Activated B cell treated with CpG ODN at 0.5 μM for 24 hours (primary cell): Measurements from ENCODE around the gene VSX2. TPM values are rescaled to one million over a fixed set of nuclear protein-coding genes. Genes with fewer than 3 reads are reported as not detected.

ENCODE experiments used
- ATAC-seq: fragments of 200-7000 bp; cut with Tn5 transposase; one replicate; pipeline ENCODE4 v1.10.0; 2021; ENCODE audit warnings: low read depth, mild to moderate bottlenecking, moderate library complexity
- CTCF ChIA-PET: fragments of 350-600 bp; sonication (Branson Sonifier 250); formaldehyde crosslinking; loops from one replicate; lab custom pipeline; 2021; ENCODE audit warnings: antibody characterized with exemption; lab: Charles Lee
- POLR2A ChIA-PET: fragments of 350-600 bp; sonication (Branson Sonifier 250); formaldehyde crosslinking; loops from one replicate; lab custom pipeline; 2021; ENCODE audit warnings: antibody characterized with exemption; lab: Charles Lee
- DNase-seq: peaks from one replicate; pipeline ENCODE4 v3.0.0; 2022
- H3K27ac Mint-ChIP-seq: one replicate; pipeline ENCODE4 v1.8.0; 2020; ENCODE audit warnings: mixed read lengths
- H3K27me3 Mint-ChIP-seq: one replicate; pipeline ENCODE4 v1.8.0; 2021; ENCODE audit warnings: mixed read lengths
- H3K36me3 Mint-ChIP-seq: one replicate; pipeline ENCODE4 v1.8.0; 2021; ENCODE audit warnings: low read depth, mixed read lengths
- H3K4me1 Mint-ChIP-seq: one replicate; pipeline ENCODE4 v1.8.0; 2021; ENCODE audit warnings: mixed read lengths
- H3K4me3 Mint-ChIP-seq: one replicate; pipeline ENCODE4 v1.8.0; 2020; ENCODE audit warnings: mild to moderate bottlenecking, mixed read lengths
- H3K9me3 Mint-ChIP-seq: one replicate; pipeline ENCODE4 v1.8.0; 2020; ENCODE audit warnings: mixed read lengths
- intact Hi-C: fragments of 100-400 bp; cut with micrococcal nuclease; formaldehyde crosslinking; loops from one replicate; pipeline ENCODE4 v1.15.1; 2024
- total RNA-seq: library from RNA; stranded (reverse); gene quantifications from 2 replicates; pipeline ENCODE4 v1.2.3, GENCODE V29; 2022
- TF ChIP-seq, protein P1 (sequence below): fragments of 200-600 bp; IDR thresholded peaks from one replicate; pipeline ENCODE4 v1.8.0; 2022; ENCODE audit warnings: antibody characterized with exemption, mild to moderate bottlenecking

VSX2 gene
- total RNA-seq, 1 donor from 2014 or later = not detected

- no peaks in the 10 kb centered on the region for H3K9me3 Mint-ChIP-seq
- intact Hi-C loops = loop anchor here (1.0 to 10.0 kb wide), 6 partner anchors 46 to 992 kb away; partner anchors contain the start of genes DLST, ISCA2, NPC2 and YLPM1
- TF ChIP-seq, protein P1, sequence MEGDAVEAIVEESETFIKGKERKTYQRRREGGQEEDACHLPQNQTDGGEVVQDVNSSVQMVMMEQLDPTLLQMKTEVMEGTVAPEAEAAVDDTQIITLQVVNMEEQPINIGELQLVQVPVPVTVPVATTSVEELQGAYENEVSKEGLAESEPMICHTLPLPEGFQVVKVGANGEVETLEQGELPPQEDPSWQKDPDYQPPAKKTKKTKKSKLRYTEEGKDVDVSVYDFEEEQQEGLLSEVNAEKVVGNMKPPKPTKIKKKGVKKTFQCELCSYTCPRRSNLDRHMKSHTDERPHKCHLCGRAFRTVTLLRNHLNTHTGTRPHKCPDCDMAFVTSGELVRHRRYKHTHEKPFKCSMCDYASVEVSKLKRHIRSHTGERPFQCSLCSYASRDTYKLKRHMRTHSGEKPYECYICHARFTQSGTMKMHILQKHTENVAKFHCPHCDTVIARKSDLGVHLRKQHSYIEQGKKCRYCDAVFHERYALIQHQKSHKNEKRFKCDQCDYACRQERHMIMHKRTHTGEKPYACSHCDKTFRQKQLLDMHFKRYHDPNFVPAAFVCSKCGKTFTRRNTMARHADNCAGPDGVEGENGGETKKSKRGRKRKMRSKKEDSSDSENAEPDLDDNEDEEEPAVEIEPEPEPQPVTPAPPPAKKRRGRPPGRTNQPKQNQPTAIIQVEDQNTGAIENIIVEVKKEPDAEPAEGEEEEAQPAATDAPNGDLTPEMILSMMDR = no peak
- H3K36me3 Mint-ChIP-seq = peaks cover 23% of the 10 kb centered on the region
- H3K4me3 Mint-ChIP-seq = peak within 1 kb of the TSS; percentile 96
- DNase-seq = peak; percentile 84
- no peaks in the 10 kb centered on the region for H3K27me3 Mint-ChIP-seq
- ChIA-PET CTCF (interaction anchor here (0.5 to 1.7 kb wide), 4 partner anchors 80 to 309 kb away, joined by 3 to 4 read pairs (median 3); partner anchors contain the start of genes ISCA2, LTBP2 and NPC2), POLR2A (interaction anchor here (0.5 to 1.0 kb wide), 4 partner anchors 12 to 1245 kb away, joined by 3 to 5 read pairs (median 3); partner anchors contain the start of genes ISCA2, NPC2 and RBM25)
- peak; percentile 97 for ATAC-seq
- H3K4me1 Mint-ChIP-seq = peaks cover 26% of the 10 kb centered on the region
- H3K27ac Mint-ChIP-seq = peak within 1 kb of the TSS; percentile 94
Measured at GRCh38 chr14:74302634-74303569, 63.7 kb downstream of the VSX2 start, which contains the start of gene ABCD4. ABCD4 (minus strand) TSS chr14:74302934; CDS start chr14:74302912, 22 bp downstream.

DNA sequence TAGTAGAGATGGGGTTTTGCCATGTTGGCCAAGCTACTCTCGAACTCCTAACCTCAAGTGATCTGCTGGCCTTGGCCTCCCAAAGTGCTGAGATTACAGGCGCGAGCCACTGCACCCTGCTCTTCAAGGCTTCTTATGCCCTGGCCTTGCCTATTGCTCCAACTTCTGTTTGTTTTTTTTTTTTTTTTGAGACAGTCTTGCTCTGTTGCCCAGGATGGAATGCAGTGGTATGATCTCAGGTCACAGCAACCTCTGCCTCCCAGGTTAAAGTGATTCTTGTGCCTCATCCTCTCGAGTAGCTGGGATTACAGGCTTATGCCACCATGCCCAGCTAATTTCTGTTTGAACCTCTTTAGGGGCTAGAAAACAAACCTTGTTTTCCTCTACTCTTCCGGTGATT lies 69.4 kb downstream of the VSX2 start:
- no peak overlapping the region for H3K4me3 Mint-ChIP-seq
- intact Hi-C loops = loop anchor here (10.0 kb wide), 1 partner anchor 986 kb away; no protein-coding TSS in a partner anchor
- no peaks in the 10 kb centered on the region for H3K36me3 Mint-ChIP-seq
- ChIA-PET POLR2A (no interaction called here), CTCF (no interaction called here)
- H3K27ac Mint-ChIP-seq = no peak overlapping the region
- TF ChIP-seq, protein P1 = no peak
- ATAC-seq = no peak
- H3K27me3 Mint-ChIP-seq = no peaks in the 10 kb centered on the region
- DNase-seq = no peak
- no peaks in the 10 kb centered on the region for H3K4me1 Mint-ChIP-seq
- no peaks in the 10 kb centered on the region for H3K9me3 Mint-ChIP-seq

DNA sequence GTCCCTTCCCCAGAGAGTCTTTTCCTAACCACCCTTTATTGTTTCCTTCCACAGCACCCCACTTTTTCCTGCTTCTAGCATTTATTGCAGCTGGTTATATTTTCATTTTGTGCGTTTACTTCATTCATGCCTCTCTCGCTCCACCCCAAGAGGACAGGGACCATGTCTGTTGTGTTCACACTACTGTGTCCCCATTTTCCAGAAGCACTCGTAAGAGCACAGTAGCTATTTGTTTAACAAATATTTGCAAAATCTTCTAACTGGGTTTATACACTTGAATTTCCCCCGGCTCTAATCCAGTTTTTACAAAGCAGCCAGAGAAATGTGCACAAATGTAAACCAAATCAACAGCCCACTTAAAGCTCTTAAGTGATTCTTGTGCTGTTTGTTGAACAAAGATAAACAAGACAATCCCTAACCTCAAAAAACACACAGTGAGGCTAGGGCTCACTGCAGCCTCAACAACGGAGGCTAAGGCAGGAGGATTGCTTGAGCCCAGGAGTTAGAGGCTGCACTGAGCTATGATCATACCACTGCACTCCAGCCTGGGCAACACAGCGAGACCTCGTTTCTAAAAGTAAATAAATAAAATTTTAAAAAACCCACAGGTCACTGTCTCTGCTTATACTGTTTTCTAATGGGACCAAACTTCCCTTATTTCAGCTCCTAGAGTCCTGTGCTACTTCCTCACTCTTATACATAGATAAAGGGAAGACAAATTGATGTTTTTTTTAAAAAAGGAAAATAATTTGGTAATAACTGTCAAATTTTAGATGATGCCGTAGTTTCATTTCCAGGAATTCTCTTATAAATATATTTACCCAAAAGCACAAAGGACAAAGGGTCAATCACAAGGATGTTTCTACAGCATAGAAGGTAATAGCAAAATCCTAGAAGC lies 70.1 kb downstream of the VSX2 start:
- Mint-ChIP-seq H3K4me1 (no peaks in the 10 kb centered on the region), H3K27me3 (no peaks in the 10 kb centered on the region), H3K9me3 (no peaks in the 10 kb centered on the region), H3K4me3 (no peak overlapping the region), H3K27ac (no peak overlapping the region), H3K36me3 (no peaks in the 10 kb centered on the region)
- no peak for DNase-seq
- ATAC-seq = no peak
- POLR2A ChIA-PET = no interaction called here
- TF ChIP-seq, protein P1 = no peak
- CTCF ChIA-PET = no interaction called here
- intact Hi-C loops = loop anchor here (10.0 kb wide), 1 partner anchor 985 kb away; no protein-coding TSS in a partner anchor

DNA sequence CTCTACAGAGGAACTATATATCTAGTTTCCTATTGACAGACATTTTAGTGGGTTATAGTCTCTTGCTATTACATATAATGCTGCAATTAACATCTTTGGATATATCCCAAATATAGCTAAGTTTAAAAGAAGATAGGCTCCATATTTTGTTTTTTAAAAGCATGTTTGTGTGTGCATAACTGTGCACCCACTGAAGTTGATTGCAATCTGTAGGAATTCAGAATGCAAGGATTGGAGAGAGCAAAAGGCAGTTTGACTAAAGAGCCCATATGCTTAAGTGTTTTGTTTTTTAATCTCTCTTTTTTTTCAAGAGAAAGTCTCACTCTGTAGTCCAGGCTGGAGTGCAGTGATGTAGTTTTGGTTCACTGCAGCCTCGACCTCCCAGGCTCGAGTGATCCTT lies 72.9 kb downstream of the VSX2 start:
- Mint-ChIP-seq H3K4me3 (no peak overlapping the region), H3K27ac (no peak overlapping the region), H3K27me3 (peaks cover 2% of the 10 kb centered on the region), H3K4me1 (no peaks in the 10 kb centered on the region), H3K9me3 (no peaks in the 10 kb centered on the region), H3K36me3 (no peaks in the 10 kb centered on the region)
- ATAC-seq (no peak), DNase-seq (no peak)
- intact Hi-C loops = no loop called here
- ChIA-PET CTCF (no interaction called here), POLR2A (no interaction called here)
- TF ChIP-seq, protein P1 = no peak

Other genes starting within 250 kb of the VSX2 start
- 9.3 and 10.4 TPM in 2 replicates for gene ENTPD5, start 220.2 kb upstream of the VSX2 start, total RNA-seq
- 1.6 and 2.2 TPM in 2 replicates for gene BBOF1, start 220.1 kb upstream of the VSX2 start, total RNA-seq
- gene ALDH6A1, start 155.0 kb upstream of the VSX2 start, total RNA-seq = 9.8 and 11.5 TPM in 2 replicates
- gene LIN52, start 154.5 kb upstream of the VSX2 start, total RNA-seq = 7.6 and 12.4 TPM in 2 replicates
- gene ABCD4, start 63.5 kb downstream of the VSX2 start, total RNA-seq = 58.2 and 78.4 TPM in 2 replicates
- not detected in 2 replicates for gene VRTN, start 109.0 kb downstream of the VSX2 start, total RNA-seq
- not detected in 2 replicates for gene SYNDIG1L, start 186.8 kb downstream of the VSX2 start, total RNA-seq